ENCODE measurements around the gene B4GALNT3. TPM values are rescaled to one million over a fixed set of nuclear protein-coding genes. Genes with fewer than 3 reads are reported as not detected.

The B4GALNT3 gene
- total and polyA plus RNA-seq, 2 of the 13 experiments (the other 11 are each of a cell fraction or from before 2014, with no cell fraction given) = 3.2 to 4.4 TPM

DNA sequence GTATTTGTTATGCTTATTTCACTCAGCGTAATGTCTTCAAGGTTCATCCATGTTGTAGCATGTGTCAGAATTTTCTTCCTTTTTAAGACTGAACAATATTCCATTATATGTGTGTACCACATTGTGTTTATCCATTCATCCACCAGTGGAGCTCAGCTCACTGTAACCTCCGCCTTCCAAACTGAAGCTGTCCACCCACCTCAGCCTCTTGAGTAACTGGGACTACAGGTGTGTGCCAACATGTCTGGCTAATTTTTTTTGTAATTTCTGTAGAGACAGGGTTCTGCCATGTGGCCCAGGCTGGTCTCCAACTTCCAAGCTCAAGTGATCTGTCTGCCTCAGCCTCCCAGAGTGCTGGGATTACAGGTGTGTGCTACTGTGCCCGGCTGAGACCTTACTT, 37.2 kb upstream of the B4GALNT3 start:
- Histone ChIP-seq H2AFZ (ENCODE audit: low read length) (no peak overlapping the region), H3K36me3 (replicated peaks in 1 of 2; ENCODE audit: control insufficient read depth in 1 of 2, insufficient read depth in 2 of 2, low read length in 2 of 2) (peaks cover 8 to 46% of the 10 kb centered on the region in 2 experiments; a peak in 4 of 5 replicates), H3K4me1 (ENCODE audit: insufficient read depth, low read length) (no peaks in the 10 kb centered on the region), H3K27me3 (ENCODE audit: control insufficient read depth in 1 of 2, insufficient read depth in 2 of 2, low read length in 2 of 2) (no peaks in the 10 kb centered on the region), H3K27ac (ENCODE audit: extremely low read length, insufficient read depth, low read length) (no peak overlapping the region), H4K20me1 (ENCODE audit: insufficient read depth, low read length) (no peaks in the 10 kb centered on the region), H3K4me3 (replicated peaks in 1 of 3; ENCODE audit: insufficient read depth in 1 of 3, low read depth in 2 of 3, low read length in 3 of 3) (no peak overlapping the region), H3K9me3 (ENCODE audit: low read length) (no peaks in the 10 kb centered on the region), H3K9ac (ENCODE audit: insufficient read depth, low read depth, low read length) (no peak overlapping the region), H3K79me2 (ENCODE audit: insufficient read depth, low read length) (no peaks in the 10 kb centered on the region), H3K4me2 (ENCODE audit: low read depth, low read length) (no peak overlapping the region)
- CTCF ChIA-PET (ENCODE audit: low intra/inter-chr PET ratio, low total read pairs) = no interaction called here
- POLR2A ChIA-PET = no interaction called here
- DNase-seq (ENCODE audit: low spot score) (no peak), ATAC-seq (no peak), FAIRE-seq (no peak)
- BruUV-seq (replicated peaks) = no TSS peak
- intact Hi-C loops (cut with micrococcal nuclease; ENCODE audit: unreplicated experiment) = no loop called here
- WGBS (ENCODE audit: low lambda C conversion rate) = 95% methylated on average over 3 of the region's 3 CpGs
- in situ Hi-C loops (cut with HindIII; ENCODE audit: extremely low pct_ligation_motif_present, low pct_unique_long_range_greater_than_20kb) = no loop called here
- TF ChIP-seq, protein P1, sequence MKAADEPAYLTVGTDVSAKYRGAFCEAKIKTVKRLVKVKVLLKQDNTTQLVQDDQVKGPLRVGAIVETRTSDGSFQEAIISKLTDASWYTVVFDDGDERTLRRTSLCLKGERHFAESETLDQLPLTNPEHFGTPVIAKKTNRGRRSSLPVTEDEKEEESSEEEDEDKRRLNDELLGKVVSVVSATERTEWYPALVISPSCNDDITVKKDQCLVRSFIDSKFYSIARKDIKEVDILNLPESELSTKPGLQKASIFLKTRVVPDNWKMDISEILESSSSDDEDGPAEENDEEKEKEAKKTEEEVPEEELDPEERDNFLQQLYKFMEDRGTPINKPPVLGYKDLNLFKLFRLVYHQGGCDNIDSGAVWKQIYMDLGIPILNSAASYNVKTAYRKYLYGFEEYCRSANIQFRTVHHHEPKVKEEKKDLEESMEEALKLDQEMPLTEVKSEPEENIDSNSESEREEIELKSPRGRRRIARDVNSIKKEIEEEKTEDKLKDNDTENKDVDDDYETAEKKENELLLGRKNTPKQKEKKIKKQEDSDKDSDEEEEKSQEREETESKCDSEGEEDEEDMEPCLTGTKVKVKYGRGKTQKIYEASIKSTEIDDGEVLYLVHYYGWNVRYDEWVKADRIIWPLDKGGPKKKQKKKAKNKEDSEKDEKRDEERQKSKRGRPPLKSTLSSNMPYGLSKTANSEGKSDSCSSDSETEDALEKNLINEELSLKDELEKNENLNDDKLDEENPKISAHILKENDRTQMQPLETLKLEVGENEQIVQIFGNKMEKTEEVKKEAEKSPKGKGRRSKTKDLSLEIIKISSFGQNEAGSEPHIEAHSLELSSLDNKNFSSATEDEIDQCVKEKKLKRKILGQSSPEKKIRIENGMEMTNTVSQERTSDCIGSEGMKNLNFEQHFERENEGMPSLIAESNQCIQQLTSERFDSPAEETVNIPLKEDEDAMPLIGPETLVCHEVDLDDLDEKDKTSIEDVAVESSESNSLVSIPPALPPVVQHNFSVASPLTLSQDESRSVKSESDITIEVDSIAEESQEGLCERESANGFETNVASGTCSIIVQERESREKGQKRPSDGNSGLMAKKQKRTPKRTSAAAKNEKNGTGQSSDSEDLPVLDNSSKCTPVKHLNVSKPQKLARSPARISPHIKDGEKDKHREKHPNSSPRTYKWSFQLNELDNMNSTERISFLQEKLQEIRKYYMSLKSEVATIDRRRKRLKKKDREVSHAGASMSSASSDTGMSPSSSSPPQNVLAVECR (CRISPR knock-in tag; IDR thresholded peaks at IDR 0.05; ENCODE audit: borderline replicate concordance) = no peak
- TF ChIP-seq ZFP36L1 (CRISPR knock-in tag; IDR thresholded peaks at IDR 0.05) (no peak), NR2C2 (CRISPR knock-in tag; IDR thresholded peaks at IDR 0.05; ENCODE audit: borderline replicate concordance) (no peak), ZBTB38 (CRISPR knock-in tag; IDR thresholded peaks at IDR 0.05) (no peak), ZNF777 (CRISPR knock-in tag; IDR thresholded peaks at IDR 0.05) (no peak), GATAD1 (CRISPR knock-in tag; IDR thresholded peaks at IDR 0.05) (no peak), ZNF446 (CRISPR knock-in tag; IDR thresholded peaks at IDR 0.05) (no peak), ZNF335 (CRISPR knock-in tag; IDR thresholded peaks at IDR 0.05) (no peak), EP300 (IDR thresholded peaks at IDR 0.05; ENCODE audit: low read depth in 2 of 2, low read length in 2 of 2) (no peak), EP300 (CRISPR knock-in tag; IDR thresholded peaks at IDR 0.05; ENCODE audit: borderline replicate concordance) (no peak), ATF7 (IDR thresholded peaks at IDR 0.05) (no peak), ATF7 (CRISPR knock-in tag; IDR thresholded peaks at IDR 0.05) (no peak), ZNF326 (CRISPR knock-in tag; IDR thresholded peaks at IDR 0.05; ENCODE audit: borderline replicate concordance) (no peak), NR1H2 (CRISPR knock-in tag; IDR thresholded peaks at IDR 0.05; ENCODE audit: borderline replicate concordance, low read depth) (no peak)
- TF ChIP-seq, protein P2, sequence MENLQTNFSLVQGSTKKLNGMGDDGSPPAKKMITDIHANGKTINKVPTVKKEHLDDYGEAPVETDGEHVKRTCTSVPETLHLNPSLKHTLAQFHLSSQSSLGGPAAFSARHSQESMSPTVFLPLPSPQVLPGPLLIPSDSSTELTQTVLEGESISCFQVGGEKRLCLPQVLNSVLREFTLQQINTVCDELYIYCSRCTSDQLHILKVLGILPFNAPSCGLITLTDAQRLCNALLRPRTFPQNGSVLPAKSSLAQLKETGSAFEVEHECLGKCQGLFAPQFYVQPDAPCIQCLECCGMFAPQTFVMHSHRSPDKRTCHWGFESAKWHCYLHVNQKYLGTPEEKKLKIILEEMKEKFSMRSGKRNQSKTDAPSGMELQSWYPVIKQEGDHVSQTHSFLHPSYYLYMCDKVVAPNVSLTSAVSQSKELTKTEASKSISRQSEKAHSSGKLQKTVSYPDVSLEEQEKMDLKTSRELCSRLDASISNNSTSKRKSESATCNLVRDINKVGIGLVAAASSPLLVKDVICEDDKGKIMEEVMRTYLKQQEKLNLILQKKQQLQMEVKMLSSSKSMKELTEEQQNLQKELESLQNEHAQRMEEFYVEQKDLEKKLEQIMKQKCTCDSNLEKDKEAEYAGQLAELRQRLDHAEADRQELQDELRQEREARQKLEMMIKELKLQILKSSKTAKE (CRISPR knock-in tag; IDR thresholded peaks at IDR 0.05; ENCODE audit: borderline replicate concordance) = no peak
- TF ChIP-seq, protein P3, sequence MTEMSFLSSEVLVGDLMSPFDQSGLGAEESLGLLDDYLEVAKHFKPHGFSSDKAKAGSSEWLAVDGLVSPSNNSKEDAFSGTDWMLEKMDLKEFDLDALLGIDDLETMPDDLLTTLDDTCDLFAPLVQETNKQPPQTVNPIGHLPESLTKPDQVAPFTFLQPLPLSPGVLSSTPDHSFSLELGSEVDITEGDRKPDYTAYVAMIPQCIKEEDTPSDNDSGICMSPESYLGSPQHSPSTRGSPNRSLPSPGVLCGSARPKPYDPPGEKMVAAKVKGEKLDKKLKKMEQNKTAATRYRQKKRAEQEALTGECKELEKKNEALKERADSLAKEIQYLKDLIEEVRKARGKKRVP (CRISPR knock-in tag; IDR thresholded peaks at IDR 0.05) = no peak
- TF ChIP-seq, protein P4, sequence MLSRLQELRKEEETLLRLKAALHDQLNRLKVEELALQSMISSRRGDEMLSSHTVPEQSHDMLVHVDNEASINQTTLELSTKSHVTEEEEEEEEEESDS (CRISPR knock-in tag; IDR thresholded peaks at IDR 0.05; ENCODE audit: borderline replicate concordance) = no peak
